K562 (cell line): ENCODE measurements around the gene LYRM1. TPM values are rescaled to one million over a fixed set of nuclear protein-coding genes. Genes with fewer than 3 reads are reported as not detected.

ENCODE experiments used
- ATAC-seq: fragments of 200-7000 bp; cut with Tn5 transposase; 3 replicates; pipeline ENCODE4 v1.9.1; 2020; ENCODE audit warnings: moderate library complexity
- BruUV-seq: library from RNA; stranded (reverse); fragments of 400-500 nt; replicated peaks from 2 replicates; lab custom pipeline; 2021; lab: Mats Ljungman, UMichigan
- CTCF ChIA-PET: fragments of 300-600 bp; formaldehyde crosslinking; extraction: SDS; loops from one replicate; lab custom pipeline; 2021; ENCODE audit warnings: low intra/inter-chr PET ratio; lab: Yijun Ruan, JAX
- POLR2A ChIA-PET: fragments of 300-600, 350-650 bp; sonication (Branson Sonifier 250); formaldehyde crosslinking; extraction: SDS; loops from one replicate; lab custom pipeline; 2021; ENCODE audit warnings: antibody characterized with exemption, inconsistent platforms; lab: Yijun Ruan, JAX
- DNase-seq, 4 experiments: peaks; one replicate each; pipeline versions ENCODE4 v3.0.0 to v3.0.0-alpha.2; 2011 to 2018; ENCODE audit warnings: low spot score in 3 of 4, mixed read lengths in 3 of 4; ENCODE audit errors: extremely low read depth in 1 of 4
- FAIRE-seq: peaks from 2 replicates; lab custom pipeline; 2011; peaks lifted over from hg19 to GRCh38; lab: Jason Lieb, UNC
- H2AFZ ChIP-seq: 2 replicates; pipeline ENCODE4 v1.6.0; 2011; ENCODE audit warnings: low read depth, low read length, control low read depth, inconsistent platforms
- H3K27ac ChIP-seq: fragments of 200-600 bp; 3 replicates; pipeline ENCODE4 v1.8.0; 2011; ENCODE audit warnings: low read depth, mild to moderate bottlenecking, control low read depth, inconsistent platforms, low read length, moderate library complexity, mixed read lengths; ENCODE audit errors: extremely low read depth
- H3K27me3 ChIP-seq, 2 experiments: fragments of 300-600 bp in 1 of 2; 2 replicates in 1 of 2; 3 replicates in 1 of 2; pipeline versions ENCODE4 v1.6.0 to v1.8.0; 2011; ENCODE audit warnings: inconsistent platforms in 2 of 2, low read length in 2 of 2, mild to moderate bottlenecking in 1 of 2, mixed read lengths in 1 of 2, moderate library complexity in 1 of 2; ENCODE audit not compliant: control insufficient read depth in 2 of 2, insufficient read depth in 2 of 2
- H3K36me3 ChIP-seq: fragments of 300-600 bp; 3 replicates; pipeline ENCODE4 v1.8.0; 2011; ENCODE audit warnings: mild to moderate bottlenecking, low read length, inconsistent platforms; ENCODE audit not compliant: control insufficient read depth, insufficient read depth
- H3K4me1 ChIP-seq, 2 experiments: fragments of 200-600 bp in 1 of 2; replicated peaks in 1 of 2; 2 replicates in 1 of 2; 3 replicates in 1 of 2; pipeline versions ENCODE4 v1.5.1 to v1.8.0; 2011; ENCODE audit warnings: inconsistent platforms in 2 of 2, low read length in 2 of 2, mild to moderate bottlenecking in 1 of 2, mixed read lengths in 1 of 2, moderate library complexity in 1 of 2; ENCODE audit not compliant: control insufficient read depth in 2 of 2, insufficient read depth in 2 of 2
- H3K4me2 ChIP-seq: 2 replicates; pipeline ENCODE4 v1.6.1; 2011; ENCODE audit warnings: low read length, control low read depth, inconsistent platforms, mixed read lengths; ENCODE audit not compliant: insufficient read depth
- H3K4me3 ChIP-seq: fragments of 200-600 bp; sonication (generic), shearing (Covaris generic); 2 replicates; pipeline ENCODE4 v1.5.1; 2016; ENCODE audit warnings: control low read depth, inconsistent platforms
- H3K79me2 ChIP-seq: fragments of 200-600 bp; 3 replicates; pipeline ENCODE4 v1.8.0; 2011; ENCODE audit warnings: low read length, inconsistent platforms; ENCODE audit not compliant: control insufficient read depth, insufficient read depth
- H3K9ac ChIP-seq, 2 experiments: 2 replicates each; pipeline versions ENCODE4 v1.6.0 to v1.6.1; 2011; ENCODE audit warnings: low read depth in 2 of 2, low read length in 2 of 2, control low read depth in 1 of 2, inconsistent platforms in 1 of 2, mild to moderate bottlenecking in 1 of 2, mixed read lengths in 1 of 2; ENCODE audit not compliant: insufficient read depth in 1 of 2
- H3K9me1 ChIP-seq: one replicate; pipeline ENCODE4 v1.6.0; 2011; ENCODE audit warnings: inconsistent platforms, mild to moderate bottlenecking, low read length, moderate library complexity; ENCODE audit not compliant: control insufficient read depth, insufficient read depth
- H3K9me3 ChIP-seq: replicated peaks from 2 replicates; pipeline ENCODE4 v1.5.1; 2011; ENCODE audit warnings: low read depth, low read length, inconsistent platforms; ENCODE audit not compliant: control insufficient read depth, insufficient read depth
- H4K20me1 ChIP-seq: replicated peaks from 2 replicates; pipeline ENCODE4 v1.6.1; 2011; ENCODE audit warnings: low read length, inconsistent platforms, mixed read lengths; ENCODE audit not compliant: control insufficient read depth, insufficient read depth
- BCOR ChIP-seq: fragments of 450-650 bp; IDR thresholded peaks from 2 replicates; pipeline ENCODE4 v1.6.1; 2016
- HSF4 ChIP-seq: fragments of 250-450 bp; sonication (Bioruptor Pico); IDR thresholded peaks from 2 replicates; pipeline ENCODE4 v2.1.2; 2022; ENCODE audit warnings: mild to moderate bottlenecking, moderate library complexity, borderline replicate concordance
- KLF10 ChIP-seq: fragments of 250-450 bp; sonication (Bioruptor Pico); IDR thresholded peaks from 2 replicates; pipeline ENCODE4 v1.6.1; 2021; ENCODE audit warnings: matching md5 sums
- MCM5 ChIP-seq: fragments of 450-650 bp; IDR thresholded peaks from 2 replicates; pipeline ENCODE4 v1.6.1; 2016; ENCODE audit warnings: low read depth
- MIER1 ChIP-seq: fragments of 450-650 bp; IDR thresholded peaks from 2 replicates; pipeline ENCODE4 v1.6.1; 2016; ENCODE audit warnings: antibody characterized with exemption, mild to moderate bottlenecking, low read depth
- POLR2AphosphoS5 ChIP-seq: IDR thresholded peaks from 2 replicates; pipeline ENCODE4 v1.6.1; 2011; ENCODE audit warnings: mild to moderate bottlenecking, low read depth, low read length, moderate library complexity; ENCODE audit not compliant: control insufficient read depth, insufficient read depth
- TAF15 ChIP-seq: fragments of 200-400 bp; formaldehyde crosslinking; IDR thresholded peaks from 2 replicates; pipeline ENCODE4 v1.6.1; 2017; ENCODE audit warnings: mild to moderate bottlenecking, low read depth, low read length, moderate library complexity
- TRIM28 ChIP-seq: fragments of 450-650 bp; IDR thresholded peaks from 2 replicates; pipeline ENCODE4 v1.6.1; 2017
- TSC22D4 ChIP-seq: fragments of 450-650 bp; IDR thresholded peaks from 2 replicates; pipeline ENCODE4 v1.6.1; 2016; ENCODE audit warnings: missing genetic modification characterization, missing biosample characterization, control low read depth
- ZNF134 ChIP-seq: fragments of 250-450 bp; sonication (Bioruptor Pico); conservative IDR thresholded peaks from 2 replicates; pipeline ENCODE4 v1.4.0; 2020
- ZNF780A ChIP-seq: fragments of 250-450 bp; sonication (Bioruptor Pico); IDR thresholded peaks from 2 replicates; pipeline ENCODE4 v1.5.0; 2021; ENCODE audit warnings: mild to moderate bottlenecking
- WGBS: fragments of 100-300 bp; shearing (Covaris generic); methylation state at CpG from one replicate; pipeline ENCODE4 v1.1.6; 2016; ENCODE audit warnings: low coverage, mixed read lengths; ENCODE audit not compliant: insufficient coverage; ENCODE audit errors: missing lambda C conversion rate; 5-methylcytosine and 5-hydroxymethylcytosine counted together
- in situ Hi-C: fragments of 300-500 bp; cut with MboI; formaldehyde crosslinking; loops from 4 replicates; pipeline ENCODE4 v1.15.0; 2018; ENCODE audit warnings: inconsistent platforms, mixed read lengths
- intact Hi-C: fragments of 100-400 bp; cut with micrococcal nuclease; formaldehyde crosslinking; loops from 2 replicates; pipeline ENCODE4 v1.14.2; 2022
- polyA plus RNA-seq, 8 experiments: library from polyadenylated mRNA; depleted of rRNA in 4 of 8; stranded (reverse) in 5 of 8; unstranded in 3 of 8; fragments of >200 nt; fragmentation: Nextera tagmentation in 2 of 8; fragmentation: Illumina TruSeq in 1 of 8; extraction: Ambion mirVana in 2 of 8; extraction: Trizol in 1 of 8; gene quantifications; 2 replicates each; pipeline versions ENCODE4 v1.2.1 to v1.2.3, GENCODE V29; 2011 to 2014; ENCODE audit warnings: inconsistent platforms in 1 of 8, missing spikeins in 1 of 8
- total RNA-seq, 7 experiments: library from RNA; depleted of rRNA in 6 of 7; stranded (reverse); fragments of >200 nt in 6 of 7; fragmentation: Illumina TruSeq in 2 of 7; extraction: Trizol in 2 of 7; gene quantifications; 2 replicates each; pipeline versions ENCODE4 v1.2.1 to v1.2.3, GENCODE V29; 2011 to 2021; ENCODE audit warnings: low replicate concordance in 1 of 7
- TF ChIP-seq, protein P1 (sequence below): fragments of 250-450 bp; sonication (Bioruptor Pico); IDR thresholded peaks from 2 replicates; pipeline ENCODE4 v1.9.0; 2021; ENCODE audit warnings: mild to moderate bottlenecking
- TF ChIP-seq, protein P2 (sequence below): sonication (generic); formaldehyde crosslinking; IDR thresholded peaks from 2 replicates; pipeline ENCODE4 v1.9.0; 2022; ENCODE audit warnings: mild to moderate bottlenecking, missing genetic modification reagents
- TF ChIP-seq, protein P3 (sequence below): fragments of 450-650 bp; IDR thresholded peaks from 2 replicates; pipeline ENCODE4 v1.6.1; 2016; ENCODE audit warnings: low read depth, mild to moderate bottlenecking, moderate library complexity

The LYRM1 gene
- total and polyA plus RNA-seq, 9 of the 15 experiments (the other 6 are each of a cell fraction or from before 2014, with no cell fraction given), result 17.5 to 44.1 (median 32.7) TPM

DNA sequence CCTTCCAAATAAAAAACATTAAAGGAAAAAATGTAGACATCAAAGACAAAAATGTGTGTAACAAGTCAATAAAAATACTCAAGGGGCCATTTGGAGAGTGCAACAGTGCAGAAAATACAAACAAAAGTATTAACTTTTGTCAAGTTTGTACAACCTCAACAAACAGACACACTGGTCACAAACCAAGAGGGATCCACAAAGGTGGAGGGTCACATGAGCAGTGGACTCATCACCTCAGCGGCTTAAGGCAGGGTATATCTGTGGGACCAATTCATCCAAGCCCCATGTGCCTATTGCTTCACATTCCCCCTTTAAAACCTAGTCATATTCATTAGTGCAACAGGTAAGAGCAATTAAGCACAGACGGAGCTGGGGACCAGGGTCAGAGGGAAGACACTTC is 45.6 kb upstream of the LYRM1 start (continued):
- TF ChIP-seq, protein P1, sequence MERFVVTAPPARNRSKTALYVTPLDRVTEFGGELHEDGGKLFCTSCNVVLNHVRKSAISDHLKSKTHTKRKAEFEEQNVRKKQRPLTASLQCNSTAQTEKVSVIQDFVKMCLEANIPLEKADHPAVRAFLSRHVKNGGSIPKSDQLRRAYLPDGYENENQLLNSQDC, result no peak
- TF ChIP-seq, protein P2, sequence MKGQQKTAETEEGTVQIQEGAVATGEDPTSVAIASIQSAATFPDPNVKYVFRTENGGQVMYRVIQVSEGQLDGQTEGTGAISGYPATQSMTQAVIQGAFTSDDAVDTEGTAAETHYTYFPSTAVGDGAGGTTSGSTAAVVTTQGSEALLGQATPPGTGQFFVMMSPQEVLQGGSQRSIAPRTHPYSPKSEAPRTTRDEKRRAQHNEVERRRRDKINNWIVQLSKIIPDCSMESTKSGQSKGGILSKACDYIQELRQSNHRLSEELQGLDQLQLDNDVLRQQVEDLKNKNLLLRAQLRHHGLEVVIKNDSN (CRISPR knock-in tag), result no peak
- no peak for TF ChIP-seq BCOR
- no peak for TF ChIP-seq POLR2AphosphoS5
- TF ChIP-seq MCM5, result no peak
- TF ChIP-seq TAF15, result no peak
- no peak for TF ChIP-seq TSC22D4
- TF ChIP-seq ZNF780A (CRISPR knock-in tag), result no peak
- no peak for TF ChIP-seq KLF10 (CRISPR knock-in tag)

DNA sequence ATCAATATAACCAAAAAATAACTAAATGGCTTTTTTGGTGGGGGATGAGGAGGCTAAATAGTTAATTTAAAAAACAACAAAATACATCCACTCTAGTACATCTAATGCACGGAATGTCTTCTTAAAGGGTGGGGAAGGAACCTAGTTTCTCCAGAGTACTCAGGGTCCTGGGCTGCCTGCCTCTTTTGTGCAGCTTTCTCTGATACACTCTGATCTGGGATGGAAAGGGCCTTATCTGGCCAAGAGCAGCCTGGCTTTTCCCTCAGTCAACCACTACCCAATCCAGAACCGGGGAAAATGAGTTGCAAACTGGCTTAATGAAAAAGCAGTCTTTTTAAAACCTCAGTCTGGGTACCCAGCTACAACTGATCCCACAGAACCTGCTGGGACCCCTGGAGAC is 43.3 kb upstream of the LYRM1 start:
- BruUV-seq, result no TSS peak

More for the DNA sequence above, 43.3 kb upstream of the LYRM1 start:
- no peak for FAIRE-seq
- POLR2A ChIA-PET, result interaction anchor here (0.7 to 1.2 kb wide), 4 partner anchors 9 to 143 kb away, joined by 3 to 10 read pairs (median 3); no protein-coding TSS in a partner anchor
- H3K4me2 ChIP-seq, result no peak overlapping the region
- intact Hi-C loops, result loop anchor here (10.0 kb wide), 1 partner anchor 448 kb away; no protein-coding TSS in a partner anchor
- H3K27ac ChIP-seq, result no peak overlapping the region
- H3K9me1 ChIP-seq, result no peaks in the 10 kb centered on the region
- no peak for ATAC-seq
- H3K9me3 ChIP-seq, result no peaks in the 10 kb centered on the region
- DNase-seq, result no peak
- no peak overlapping the region for H3K4me3 ChIP-seq
- no peaks in the 10 kb centered on the region for H3K79me2 ChIP-seq
- in situ Hi-C loops, result loop anchor here (5.0 kb wide), 1 partner anchor 95 kb away; no protein-coding TSS in a partner anchor
- H3K9ac ChIP-seq, result no peak overlapping the region
- no peaks in the 10 kb centered on the region; a peak in 1 of 5 replicates for H3K4me1 ChIP-seq
- 33% methylated on average over 2 of the region's 2 CpGs for WGBS
- H3K27me3 ChIP-seq, result no peaks in the 10 kb centered on the region
- no peak overlapping the region for H2AFZ ChIP-seq
- CTCF ChIA-PET, result no interaction called here
- H4K20me1 ChIP-seq, result 0 out of 2 replicates have a peak, but pooled peaks cover under 1% of the 10 kb centered on the region
- H3K36me3 ChIP-seq, result peaks cover 7% of the 10 kb centered on the region
- TF ChIP-seq HSF4 (CRISPR knock-in tag) (no peak), ZNF134 (CRISPR knock-in tag) (no peak), TRIM28 (no peak), MIER1 (no peak)
- TF ChIP-seq, protein P3, sequence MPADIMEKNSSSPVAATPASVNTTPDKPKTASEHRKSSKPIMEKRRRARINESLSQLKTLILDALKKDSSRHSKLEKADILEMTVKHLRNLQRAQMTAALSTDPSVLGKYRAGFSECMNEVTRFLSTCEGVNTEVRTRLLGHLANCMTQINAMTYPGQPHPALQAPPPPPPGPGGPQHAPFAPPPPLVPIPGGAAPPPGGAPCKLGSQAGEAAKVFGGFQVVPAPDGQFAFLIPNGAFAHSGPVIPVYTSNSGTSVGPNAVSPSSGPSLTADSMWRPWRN, result no peak
